Activated naive CD4-positive, alpha-beta T cell treated with anti-CD3 and anti-CD28 coated beads, Interleukin-2, amount 50 U/mL, for 24 hours (primary cell): Measurements from ENCODE around the gene SETX.

Experiments
- H3K27ac Mint-ChIP-seq: one replicate; pipeline ENCODE4 v1.8.0; 2021; ENCODE audit warnings: mild to moderate bottlenecking, mixed read lengths
- H3K27me3 Mint-ChIP-seq: one replicate; pipeline ENCODE4 v1.8.0; 2021; ENCODE audit warnings: mixed read lengths
- H3K36me3 Mint-ChIP-seq: one replicate; pipeline ENCODE4 v1.8.0; 2021; ENCODE audit warnings: mixed read lengths
- H3K4me1 Mint-ChIP-seq: one replicate; pipeline ENCODE4 v1.8.0; 2021; ENCODE audit warnings: mixed read lengths
- H3K4me3 Mint-ChIP-seq: one replicate; pipeline ENCODE4 v1.8.0; 2021; ENCODE audit warnings: mild to moderate bottlenecking, mixed read lengths
- H3K9me3 Mint-ChIP-seq: one replicate; pipeline ENCODE4 v1.8.0; 2021; ENCODE audit warnings: mixed read lengths

Gene SETX

DNA sequence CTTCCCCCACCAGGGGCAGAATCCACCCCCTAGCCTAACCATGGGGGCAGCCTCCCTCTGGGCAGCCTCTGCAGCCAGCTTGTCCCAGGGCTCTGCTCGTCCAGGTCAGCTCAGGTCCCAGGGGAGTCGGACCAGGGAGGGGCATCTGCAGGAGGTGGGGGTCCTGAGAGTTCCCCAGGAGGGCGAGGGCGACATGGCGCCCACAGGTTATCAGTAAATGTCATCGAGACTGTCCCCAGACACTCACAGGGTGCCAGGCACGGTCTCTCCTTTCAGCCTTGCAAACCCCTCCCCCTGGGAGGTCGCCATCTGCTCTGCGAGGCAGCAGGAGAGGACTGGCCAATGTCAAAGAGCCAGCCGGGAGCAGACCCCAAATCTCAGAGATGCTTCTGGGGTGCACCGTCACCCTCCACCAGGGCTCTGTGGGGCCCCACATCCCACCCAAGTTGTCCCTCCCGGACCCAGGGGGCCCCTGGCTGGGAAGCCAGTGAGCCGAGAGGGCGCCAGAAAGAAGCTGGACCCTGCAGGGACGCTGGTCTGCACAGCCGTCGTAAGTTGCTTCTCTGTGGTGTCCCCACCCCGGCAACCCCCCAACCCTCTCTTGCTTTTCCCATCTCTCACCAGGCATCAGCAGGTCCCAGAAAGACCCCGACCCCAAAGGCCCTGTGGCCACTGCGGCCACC, 123.6 kb downstream of the SETX start:
- H3K9me3 Mint-ChIP-seq: no peaks in the 10 kb centered on the region

DNA sequence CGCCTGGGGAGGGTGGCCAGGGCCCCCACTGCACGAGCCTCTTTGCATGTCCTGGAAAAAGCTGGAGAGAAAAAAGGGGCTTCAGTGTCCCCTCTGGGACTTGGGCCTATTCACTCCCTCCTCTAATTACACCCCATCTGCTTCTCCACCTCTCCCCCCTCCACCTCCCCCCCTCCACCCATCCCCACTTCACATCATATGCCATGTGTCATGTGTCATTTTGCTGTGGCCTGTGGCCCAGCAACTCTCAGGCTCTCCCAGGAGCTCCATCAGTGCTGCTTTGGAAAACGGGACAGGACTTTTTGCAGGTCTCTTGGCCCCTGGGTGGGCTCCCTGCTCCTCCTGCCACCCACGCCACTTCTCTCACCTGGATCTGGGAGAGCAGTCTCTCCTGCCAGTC, 124.2 kb downstream of the SETX start:
- no peaks in the 10 kb centered on the region for H3K36me3 Mint-ChIP-seq
- no peaks in the 10 kb centered on the region for H3K9me3 Mint-ChIP-seq
- no peak overlapping the region for H3K4me3 Mint-ChIP-seq
- H3K27ac Mint-ChIP-seq: no peak overlapping the region
- H3K4me1 Mint-ChIP-seq: no peaks in the 10 kb centered on the region
- H3K27me3 Mint-ChIP-seq: no peaks in the 10 kb centered on the region

More for the DNA sequence above, 123.6 kb downstream of the SETX start:
- Mint-ChIP-seq H3K4me3 (no peak overlapping the region), H3K27me3 (no peaks in the 10 kb centered on the region), H3K36me3 (no peaks in the 10 kb centered on the region), H3K27ac (no peak overlapping the region), H3K4me1 (peaks cover 1% of the 10 kb centered on the region)

DNA sequence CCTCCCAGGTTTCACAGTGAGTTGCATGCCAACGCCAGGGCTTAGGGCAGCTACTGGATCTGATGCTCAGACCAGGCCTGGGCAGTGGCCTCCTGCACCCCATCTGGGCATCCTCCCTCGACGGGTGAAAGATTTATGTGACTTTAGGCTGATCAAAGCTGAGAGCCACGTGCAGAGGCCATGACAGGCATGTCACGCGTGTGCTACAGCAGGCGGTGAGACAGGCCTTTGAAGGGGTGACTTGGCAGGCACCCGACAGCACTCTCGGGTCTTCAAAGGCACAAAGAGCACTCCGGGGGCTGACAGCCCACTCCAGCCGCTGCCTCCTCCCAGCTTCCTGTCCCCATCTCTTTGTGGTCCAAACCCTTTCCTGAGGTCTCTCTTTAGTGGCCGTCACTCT, 126.7 kb downstream of the SETX start:
- Mint-ChIP-seq H3K4me3 (no peak overlapping the region), H3K4me1 (no peaks in the 10 kb centered on the region), H3K27me3 (no peaks in the 10 kb centered on the region), H3K36me3 (no peaks in the 10 kb centered on the region), H3K9me3 (no peaks in the 10 kb centered on the region), H3K27ac (no peak overlapping the region)

DNA sequence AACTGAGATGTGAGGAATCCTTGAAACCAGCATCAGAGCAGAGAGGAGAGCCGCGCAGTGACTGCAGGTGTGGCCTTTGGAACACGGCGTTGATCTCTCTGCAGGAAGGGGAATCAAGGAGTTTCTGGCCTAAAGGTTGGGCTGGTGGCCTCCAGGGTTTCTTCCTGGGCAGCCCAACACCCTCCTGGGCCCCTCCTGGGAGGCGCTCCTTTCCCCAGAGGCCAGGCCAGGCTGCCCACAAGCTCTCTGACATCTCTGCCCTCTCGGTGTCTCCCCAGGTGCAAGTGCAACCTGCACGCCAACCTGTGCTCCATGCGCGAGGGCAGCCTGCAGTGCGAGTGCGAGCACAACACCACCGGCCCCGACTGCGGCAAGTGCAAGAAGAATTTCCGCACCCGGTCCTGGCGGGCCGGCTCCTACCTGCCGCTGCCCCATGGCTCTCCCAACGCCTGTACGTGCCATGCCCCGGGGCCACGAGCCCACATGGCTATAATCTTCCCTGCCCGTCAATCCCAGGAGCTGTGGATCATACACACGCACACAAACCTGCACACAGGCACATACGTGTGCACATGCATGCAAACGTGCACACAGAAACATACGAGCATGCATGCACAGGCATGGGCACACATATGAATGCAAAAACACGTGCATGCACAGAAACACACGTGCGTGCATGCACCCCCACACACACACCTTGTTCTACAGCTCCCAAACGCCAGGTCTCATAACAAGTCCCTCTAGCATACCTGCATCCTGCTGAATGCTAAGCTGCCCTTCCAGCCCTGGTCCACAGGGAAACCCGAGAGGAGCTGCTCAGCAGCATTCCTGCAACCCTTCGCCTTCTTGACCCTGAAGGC, 128.0 kb downstream of the SETX start:
- Mint-ChIP-seq H3K4me3 (no peak overlapping the region), H3K9me3 (no peaks in the 10 kb centered on the region), H3K4me1 (no peaks in the 10 kb centered on the region), H3K36me3 (no peaks in the 10 kb centered on the region), H3K27me3 (no peaks in the 10 kb centered on the region), H3K27ac (no peak overlapping the region)

DNA sequence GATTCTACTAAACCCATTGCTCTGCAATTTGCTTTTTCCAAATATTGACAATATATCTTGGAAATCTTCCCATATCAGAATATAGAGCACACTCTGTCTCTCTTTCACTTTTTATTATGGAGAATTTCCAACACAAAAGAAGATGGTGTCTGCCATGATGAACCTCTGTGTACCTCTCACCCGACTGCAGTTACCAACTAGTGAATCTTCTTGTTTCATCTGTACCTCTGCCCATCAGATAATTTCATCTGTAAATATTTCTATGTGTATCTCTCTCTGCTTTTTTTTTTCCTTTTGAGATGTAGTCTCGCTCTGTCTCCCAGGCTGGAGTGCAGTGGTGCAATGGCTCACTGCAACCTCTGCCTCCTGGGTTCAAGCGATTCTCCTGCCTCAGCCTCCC, 130.1 kb downstream of the SETX start:
- Mint-ChIP-seq H3K9me3 (no peaks in the 10 kb centered on the region), H3K36me3 (no peaks in the 10 kb centered on the region), H3K27me3 (no peaks in the 10 kb centered on the region), H3K4me3 (no peak overlapping the region), H3K4me1 (no peaks in the 10 kb centered on the region), H3K27ac (no peak overlapping the region)

DNA sequence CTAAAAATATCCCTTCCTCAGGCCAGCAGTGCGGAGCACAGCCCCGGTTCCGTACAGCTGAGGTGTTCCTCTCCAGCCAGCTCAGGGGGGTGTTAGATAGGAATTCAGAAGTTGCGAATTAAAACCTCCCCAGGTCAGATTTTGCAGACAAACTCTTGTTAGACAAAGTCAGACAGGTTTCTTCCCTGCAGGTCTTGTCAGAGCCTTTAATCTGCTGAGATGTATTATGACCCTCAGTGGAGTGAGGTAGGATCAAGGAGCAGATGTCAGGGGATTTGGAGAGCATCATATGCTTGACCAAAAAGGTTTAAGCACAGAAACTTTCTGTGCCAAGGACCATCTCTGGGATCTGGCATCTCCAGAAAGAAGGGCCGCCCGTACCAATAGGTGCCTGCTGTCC, 132.8 kb downstream of the SETX start:
- no peaks in the 10 kb centered on the region for H3K9me3 Mint-ChIP-seq
- H3K27me3 Mint-ChIP-seq: no peaks in the 10 kb centered on the region
- H3K4me3 Mint-ChIP-seq: no peak overlapping the region
- no peak overlapping the region for H3K27ac Mint-ChIP-seq
- H3K4me1 Mint-ChIP-seq: no peaks in the 10 kb centered on the region
- H3K36me3 Mint-ChIP-seq: no peaks in the 10 kb centered on the region

DNA sequence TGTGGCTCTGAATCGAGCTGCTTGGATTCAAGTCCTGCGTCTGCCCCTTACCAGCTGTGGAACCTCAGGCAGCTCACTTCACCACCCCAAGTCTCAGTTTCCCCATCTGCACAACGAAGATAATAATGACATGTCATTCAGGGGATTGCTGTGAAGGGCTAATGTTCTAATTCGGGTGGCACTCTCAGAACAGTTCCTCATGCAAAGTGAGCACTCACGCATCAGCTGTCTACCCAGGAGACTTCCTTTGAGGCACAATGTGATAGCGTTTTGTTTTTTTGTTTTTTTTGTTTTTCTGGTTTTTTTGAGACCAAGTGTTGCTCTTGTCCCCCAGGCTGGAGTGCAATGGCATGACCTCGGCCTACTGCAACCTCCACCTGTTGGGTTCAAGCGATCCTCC, 136.6 kb downstream of the SETX start:
- Mint-ChIP-seq H3K27me3 (no peaks in the 10 kb centered on the region), H3K36me3 (no peaks in the 10 kb centered on the region)

DNA sequence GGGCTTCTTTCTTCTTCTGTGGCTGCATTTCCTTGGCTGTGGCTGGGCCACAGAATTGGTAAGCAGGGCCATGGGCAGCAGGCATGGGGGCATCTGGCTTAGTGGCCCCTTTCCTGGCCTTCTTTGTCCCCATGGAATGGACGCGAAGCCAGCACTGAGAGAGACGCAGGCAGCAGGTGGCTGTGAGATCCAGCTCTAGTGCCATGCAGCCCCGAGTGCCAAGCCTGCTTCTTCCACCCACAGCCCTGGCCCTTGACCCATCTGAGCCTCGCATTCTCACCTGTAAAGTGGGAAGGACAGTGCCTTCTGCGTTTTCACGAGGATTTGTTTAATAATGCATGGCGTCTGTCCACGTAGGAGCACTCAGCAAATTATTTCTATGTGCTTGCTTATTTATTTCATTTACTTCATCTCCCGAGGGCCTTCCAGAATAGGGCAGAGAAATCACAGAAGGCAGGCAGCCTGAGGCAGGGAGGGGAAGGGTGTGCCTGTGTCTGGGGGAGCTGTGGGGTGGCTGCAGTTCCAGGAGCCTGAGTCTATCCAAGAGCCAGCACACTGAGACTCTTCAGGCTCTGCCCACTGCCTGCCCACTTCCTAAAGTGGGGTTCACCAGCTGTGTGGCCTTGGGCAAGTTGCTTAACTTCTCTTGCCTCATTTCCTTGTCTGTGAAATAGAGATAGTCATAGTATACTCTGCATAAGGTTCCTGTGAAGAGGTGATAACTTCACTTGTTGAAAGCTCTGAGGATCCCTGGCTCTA, 137.7 kb downstream of the SETX start:
- Mint-ChIP-seq H3K9me3 (no peaks in the 10 kb centered on the region), H3K27me3 (no peaks in the 10 kb centered on the region), H3K27ac (no peak overlapping the region), H3K36me3 (no peaks in the 10 kb centered on the region), H3K4me3 (no peak overlapping the region), H3K4me1 (no peaks in the 10 kb centered on the region)

More for the DNA sequence above, 136.6 kb downstream of the SETX start:
- Mint-ChIP-seq H3K27ac (no peak overlapping the region), H3K4me3 (no peak overlapping the region), H3K9me3 (no peaks in the 10 kb centered on the region), H3K4me1 (no peaks in the 10 kb centered on the region)

DNA sequence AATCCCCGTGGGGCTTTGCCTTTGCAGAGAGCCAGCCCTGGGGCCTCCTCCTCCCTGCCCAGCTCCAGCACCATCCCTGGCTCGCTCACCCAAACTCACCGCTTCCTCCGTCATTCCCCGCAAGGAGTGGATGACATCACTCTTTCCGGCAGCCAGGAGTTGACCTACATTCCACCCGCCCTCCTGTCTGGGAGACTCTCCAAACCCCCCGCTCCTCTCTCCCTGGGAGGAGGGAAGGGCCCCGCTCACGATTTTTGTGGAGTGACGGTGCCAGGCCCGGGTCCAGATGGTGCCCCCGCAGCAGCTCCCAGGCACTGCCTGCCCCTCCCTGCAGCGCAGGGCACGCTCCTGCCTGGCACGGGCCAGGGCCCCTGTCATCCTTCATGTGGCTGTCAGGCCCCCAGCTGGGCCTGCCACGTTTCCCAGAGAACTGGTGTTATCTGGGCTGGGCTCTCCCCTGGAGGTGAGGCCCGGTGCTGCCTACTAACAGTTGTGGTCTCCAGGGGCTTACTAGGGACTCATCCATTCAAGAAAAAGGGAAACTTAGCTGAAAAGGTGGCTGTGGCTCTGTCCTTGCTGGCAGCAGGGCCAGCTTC, 140.7 kb downstream of the SETX start:
- H3K27me3 Mint-ChIP-seq: no peaks in the 10 kb centered on the region
- H3K4me1 Mint-ChIP-seq: no peaks in the 10 kb centered on the region
- no peaks in the 10 kb centered on the region for H3K36me3 Mint-ChIP-seq
- H3K4me3 Mint-ChIP-seq: no peak overlapping the region
- no peak overlapping the region for H3K27ac Mint-ChIP-seq
- no peaks in the 10 kb centered on the region for H3K9me3 Mint-ChIP-seq

DNA sequence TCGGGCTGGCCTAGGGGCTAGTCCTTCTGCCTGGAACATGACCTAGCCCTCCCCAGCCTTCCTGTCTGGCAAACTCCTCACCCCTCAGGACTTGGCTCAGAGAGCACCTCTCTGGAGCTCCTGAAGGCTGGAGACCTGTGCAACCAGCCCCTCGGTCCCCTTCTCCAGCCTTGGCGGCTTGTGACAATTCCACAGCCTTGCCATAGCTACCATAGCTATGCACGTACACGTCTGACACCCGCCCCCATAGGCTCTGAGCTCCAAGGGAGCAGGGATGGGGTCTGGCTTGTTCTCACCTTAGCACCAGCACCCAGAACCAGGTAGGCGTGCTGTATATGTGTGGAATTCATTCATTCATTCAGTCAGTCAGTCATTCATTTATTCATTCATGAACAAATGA, 143.2 kb downstream of the SETX start:
- Mint-ChIP-seq H3K27ac (no peak overlapping the region), H3K9me3 (no peaks in the 10 kb centered on the region), H3K4me1 (no peaks in the 10 kb centered on the region), H3K27me3 (peaks cover 2% of the 10 kb centered on the region), H3K36me3 (no peaks in the 10 kb centered on the region), H3K4me3 (no peak overlapping the region)
